Measurements from ENCODE around the gene IFT25.

IFT25 gene

GRCh38 chr1:53949023-53949990 lies 3.8 kb upstream of the IFT25 start:
- no peak overlapping the region for H4K8ac ChIP-seq (ENCODE audit: low read depth, low read length)
- H3K14ac ChIP-seq (ENCODE audit: low read length): no peak overlapping the region
- H3K4me1 ChIP-seq (ENCODE audit: control insufficient read depth in 1 of 2, insufficient read depth in 2 of 2, low read length in 2 of 2): peaks cover 4 to 13% of the 10 kb centered on the region in 2 experiments
- H2BK5ac ChIP-seq (ENCODE audit: low read depth, low read length, poor library complexity): no peak overlapping the region
- H4K12ac ChIP-seq (ENCODE audit: low read depth, low read length): no peak overlapping the region
- no CpG with 5 or more reads among the region's 4 CpGs for WGBS (ENCODE audit: extremely low coverage, insufficient coverage, insufficient read length)
- peak in 1 of 2 donors; percentile 55 for DNase-seq
- H3K18ac ChIP-seq (ENCODE audit: low read length): no peak overlapping the region
- no peak overlapping the region for H3K9ac ChIP-seq (ENCODE audit: low read length)
- no peaks in the 10 kb centered on the region for H3K9me3 ChIP-seq (ENCODE audit: insufficient read depth, low read depth, low read length)
- no peak overlapping the region for H3K4ac ChIP-seq (ENCODE audit: low read depth, low read length)
- H2BK120ac ChIP-seq (ENCODE audit: insufficient read depth, low read length, poor library complexity): no peak overlapping the region
- H2AFZ ChIP-seq (ENCODE audit: insufficient read depth, low read length, poor library complexity): no peak overlapping the region
- peaks cover 11 to 12% of the 10 kb centered on the region in 2 experiments for H3K36me3 ChIP-seq (ENCODE audit: control insufficient read depth in 1 of 2, insufficient read depth in 2 of 2, low read length in 2 of 2)
- H2BK12ac ChIP-seq (ENCODE audit: low read length): no peak overlapping the region
- H2AK5ac ChIP-seq (ENCODE audit: low read length): no peak overlapping the region
- no peak overlapping the region for H3K23ac ChIP-seq (ENCODE audit: low read length)
- H4K91ac ChIP-seq (ENCODE audit: low read depth, low read length): no peak overlapping the region
- H3K4me2 ChIP-seq (ENCODE audit: low read length): no peak overlapping the region
- H3K79me1 ChIP-seq (ENCODE audit: low read length): peaks cover 11% of the 10 kb centered on the region
- H3K79me2 ChIP-seq (ENCODE audit: control insufficient read depth, insufficient read depth, low read length, poor library complexity): peaks cover 13% of the 10 kb centered on the region
- no peaks in the 10 kb centered on the region for H3K27me3 ChIP-seq (ENCODE audit: insufficient read depth, low read length)
- no peak overlapping the region for H3K27ac ChIP-seq (ENCODE audit: low read depth, low read length)
- H3K4me3 ChIP-seq (ENCODE audit: low read depth, low read length): no peak overlapping the region

DNA sequence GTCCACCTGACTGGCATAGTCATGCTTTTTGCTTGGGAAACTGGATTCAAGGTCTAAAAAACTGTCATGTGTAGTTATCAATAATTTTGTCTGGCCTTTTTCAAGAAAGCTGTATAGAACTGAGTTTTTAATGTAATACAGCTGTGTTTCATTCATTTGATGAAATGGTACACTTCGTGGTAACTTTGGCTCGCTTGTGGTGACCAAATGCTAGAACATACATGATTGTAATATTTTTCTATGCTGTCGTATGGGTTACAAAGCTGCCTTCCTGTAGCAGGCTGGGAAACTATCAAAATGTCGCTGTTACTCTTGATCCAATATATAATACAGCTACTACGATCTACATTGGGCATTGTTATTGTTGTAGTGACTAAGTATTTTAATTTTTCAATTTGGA lies 2.8 kb upstream of the IFT25 start:
- Histone ChIP-seq H3K18ac (ENCODE audit: low read length) (no peak overlapping the region), H3K79me2 (ENCODE audit: control insufficient read depth, insufficient read depth, low read length, poor library complexity) (peaks cover 13% of the 10 kb centered on the region)
- DNase-seq: no peak

DNA sequence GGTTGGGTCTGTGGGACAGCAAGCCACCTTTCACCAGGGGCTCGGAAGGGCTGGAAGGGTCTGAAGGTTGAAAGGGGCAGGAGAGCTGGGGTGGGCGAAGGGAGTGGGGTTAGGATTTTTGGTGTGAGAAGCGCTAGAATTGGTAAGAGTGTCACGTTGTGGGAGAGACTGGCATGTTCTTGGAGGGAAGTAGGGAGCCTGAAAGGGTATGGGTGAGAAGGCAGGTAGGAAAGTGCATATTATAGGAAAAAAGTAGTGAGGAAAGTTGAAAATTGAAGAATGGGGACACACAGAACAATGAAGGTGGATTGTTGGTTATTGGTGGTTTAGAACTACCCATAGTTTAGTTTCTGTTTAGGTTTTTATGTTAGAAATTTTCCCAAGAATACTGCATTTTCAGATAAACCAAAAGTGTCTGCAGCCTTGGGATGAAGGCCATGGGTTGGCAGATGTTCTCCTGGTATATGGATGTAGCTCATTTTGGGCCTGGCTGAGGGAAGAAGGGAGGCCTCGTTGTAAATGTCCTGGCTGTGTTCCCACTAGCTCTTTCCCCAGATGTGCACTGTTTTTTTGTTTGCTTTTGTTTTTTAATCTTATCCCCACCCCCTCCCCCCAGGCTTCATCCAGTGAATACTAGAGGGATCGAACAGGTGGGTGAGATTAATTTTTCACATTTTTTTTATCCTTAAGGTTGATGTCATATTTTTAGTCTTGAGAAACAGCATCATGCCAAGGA lies 1.8 kb upstream of the IFT25 start:
- Histone ChIP-seq H4K12ac (ENCODE audit: low read depth, low read length) (no peak overlapping the region), H3K27ac (ENCODE audit: low read depth, low read length) (no peak overlapping the region), H3K4me3 (ENCODE audit: low read depth, low read length) (peak overlapping the region; percentile 93), H4K91ac (ENCODE audit: low read depth, low read length) (peak overlapping the region; percentile 91), H3K27me3 (ENCODE audit: insufficient read depth, low read length) (no peaks in the 10 kb centered on the region), H2BK120ac (ENCODE audit: insufficient read depth, low read length, poor library complexity) (no peak overlapping the region), H2BK5ac (ENCODE audit: low read depth, low read length, poor library complexity) (no peak overlapping the region), H3K14ac (ENCODE audit: low read length) (peak overlapping the region; percentile 93), H3K36me3 (ENCODE audit: control insufficient read depth in 1 of 2, insufficient read depth in 2 of 2, low read length in 2 of 2) (peaks cover 7 to 10% of the 10 kb centered on the region in 2 experiments), H3K4me1 (ENCODE audit: control insufficient read depth in 1 of 2, insufficient read depth in 2 of 2, low read length in 2 of 2) (peaks cover 4 to 15% of the 10 kb centered on the region in 2 experiments), H2AFZ (ENCODE audit: insufficient read depth, low read length, poor library complexity) (no peak overlapping the region), H4K8ac (ENCODE audit: low read depth, low read length) (peak overlapping the region; percentile 82), H3K79me2 (ENCODE audit: control insufficient read depth, insufficient read depth, low read length, poor library complexity) (peaks cover 13% of the 10 kb centered on the region), H3K4ac (ENCODE audit: low read depth, low read length) (peak overlapping the region; percentile 80), H3K9me3 (ENCODE audit: insufficient read depth, low read depth, low read length) (no peaks in the 10 kb centered on the region), H3K18ac (ENCODE audit: low read length) (no peak overlapping the region), H2AK5ac (ENCODE audit: low read length) (peak overlapping the region; percentile 0), H2BK12ac (ENCODE audit: low read length) (no peak overlapping the region), H3K4me2 (ENCODE audit: low read length) (peak overlapping the region; percentile 82), H3K79me1 (ENCODE audit: low read length) (peaks cover 11% of the 10 kb centered on the region), H3K23ac (ENCODE audit: low read length) (no peak overlapping the region), H3K9ac (ENCODE audit: low read length) (no peak overlapping the region)
- WGBS (ENCODE audit: extremely low coverage, insufficient coverage, insufficient read length): 100% methylated on average over 2 of the region's 6 CpGs
- DNase-seq: no peak

More for the DNA sequence above, 2.8 kb upstream of the IFT25 start:
- Histone ChIP-seq H3K4me1 (ENCODE audit: control insufficient read depth in 1 of 2, insufficient read depth in 2 of 2, low read length in 2 of 2) (peaks cover 4 to 14% of the 10 kb centered on the region in 2 experiments), H3K23ac (ENCODE audit: low read length) (no peak overlapping the region), H2BK12ac (ENCODE audit: low read length) (no peak overlapping the region), H3K4ac (ENCODE audit: low read depth, low read length) (no peak overlapping the region), H3K14ac (ENCODE audit: low read length) (no peak overlapping the region), H3K4me2 (ENCODE audit: low read length) (no peak overlapping the region), H4K8ac (ENCODE audit: low read depth, low read length) (no peak overlapping the region), H2BK5ac (ENCODE audit: low read depth, low read length, poor library complexity) (no peak overlapping the region), H3K27me3 (ENCODE audit: insufficient read depth, low read length) (no peaks in the 10 kb centered on the region), H3K4me3 (ENCODE audit: low read depth, low read length) (no peak overlapping the region), H2AK5ac (ENCODE audit: low read length) (no peak overlapping the region), H4K12ac (ENCODE audit: low read depth, low read length) (no peak overlapping the region), H3K9me3 (ENCODE audit: insufficient read depth, low read depth, low read length) (no peaks in the 10 kb centered on the region), H3K36me3 (ENCODE audit: control insufficient read depth in 1 of 2, insufficient read depth in 2 of 2, low read length in 2 of 2) (peaks cover 7 to 11% of the 10 kb centered on the region in 2 experiments), H2BK120ac (ENCODE audit: insufficient read depth, low read length, poor library complexity) (no peak overlapping the region), H3K79me1 (ENCODE audit: low read length) (peaks cover 11% of the 10 kb centered on the region), H2AFZ (ENCODE audit: insufficient read depth, low read length, poor library complexity) (no peak overlapping the region), H4K91ac (ENCODE audit: low read depth, low read length) (no peak overlapping the region), H3K9ac (ENCODE audit: low read length) (no peak overlapping the region), H3K27ac (ENCODE audit: low read depth, low read length) (no peak overlapping the region)
- WGBS (ENCODE audit: extremely low coverage, insufficient coverage, insufficient read length): no CpG with 5 or more reads among the region's 5 CpGs

Data from trophoblast cell (in vitro differentiated cells and primary cell).